PC-9 (cell line): ENCODE data around the gene TLE5. TPM values are rescaled to one million over a fixed set of nuclear protein-coding genes. Genes with fewer than 3 reads are reported as not detected.

Source experiments
- BruUV-seq: library from RNA; stranded (reverse); fragments of 400-500 nt; replicated peaks from 2 replicates; lab custom pipeline; 2021; lab: Mats Ljungman, UMichigan
- CTCF ChIA-PET: fragments of 300-600 bp; sonication (Branson Sonifier 250); formaldehyde crosslinking; loops from one replicate; lab custom pipeline; 2022; ENCODE audit warnings: antibody characterized with exemption; lab: Charles Lee
- POLR2A ChIA-PET: fragments of 300-600 bp; sonication (Branson Sonifier 250); formaldehyde crosslinking; loops from one replicate; lab custom pipeline; 2022; ENCODE audit warnings: antibody characterized with exemption; ENCODE audit not compliant: unreplicated experiment; lab: Charles Lee
- DNase-seq, 2 experiments: peaks; one replicate each; pipeline versions ENCODE4 v3.0.0 to v3.0.0-alpha.2; 2015 to 2022; ENCODE audit warnings: mixed read lengths in 1 of 2
- H2AFZ ChIP-seq: fragments of 200-600 bp; sonication (generic); 2 replicates; pipeline ENCODE4 v1.8.1; 2017; ENCODE audit warnings: antibody characterized with exemption
- H3F3A ChIP-seq: fragments of 200-600 bp; sonication (generic); 2 replicates; pipeline ENCODE4 v1.8.1; 2017; ENCODE audit warnings: antibody characterized with exemption, mild to moderate bottlenecking, low read depth; ENCODE audit not compliant: insufficient read depth
- H3K27ac ChIP-seq: fragments of 200-600 bp; sonication (generic); 2 replicates; pipeline ENCODE4 v1.6.1; 2016; ENCODE audit warnings: mixed run types
- H3K27me3 ChIP-seq: fragments of 200-600 bp; sonication (generic); 2 replicates; pipeline ENCODE4 v1.6.1; 2016; ENCODE audit warnings: low read depth, mixed run types; ENCODE audit not compliant: insufficient read depth
- H3K36me3 ChIP-seq: fragments of 200-600 bp; sonication (generic); 2 replicates; pipeline ENCODE4 v1.6.1; 2016; ENCODE audit warnings: low read depth, mixed run types
- H3K4me1 ChIP-seq: fragments of 200-600 bp; sonication (generic); replicated peaks from 2 replicates; pipeline ENCODE4 v1.6.1; 2016; ENCODE audit warnings: mixed run types; ENCODE audit not compliant: insufficient read depth
- H3K4me2 ChIP-seq: fragments of 200-600 bp; sonication (generic); 2 replicates; pipeline ENCODE4 v1.6.1; 2017; ENCODE audit warnings: mixed run types
- H3K4me3 ChIP-seq: fragments of 200-600 bp; sonication (generic); 2 replicates; pipeline ENCODE4 v1.6.1; 2016; ENCODE audit warnings: mixed run types
- H3K79me2 ChIP-seq: fragments of 200-600 bp; sonication (generic); 2 replicates; pipeline ENCODE4 v1.6.1; 2017; ENCODE audit warnings: low read depth, mixed run types
- H3K9me2 ChIP-seq: fragments of 200-600 bp; sonication (generic); 2 replicates; pipeline ENCODE4 v1.8.1; 2017; ENCODE audit warnings: mild to moderate bottlenecking; ENCODE audit not compliant: insufficient read depth
- H3K9me3 ChIP-seq: fragments of 200-600 bp; sonication (generic); 2 replicates; pipeline ENCODE4 v1.8.1; 2016; ENCODE audit warnings: low read depth; ENCODE audit not compliant: insufficient read depth
- H4K20me1 ChIP-seq: fragments of 200-600 bp; sonication (generic); 2 replicates; pipeline ENCODE4 v1.8.1; 2017; ENCODE audit not compliant: insufficient read depth
- EZH2 ChIP-seq: fragments of 200-600 bp; sonication (generic); IDR thresholded peaks from 2 replicates; pipeline ENCODE4 v1.8.0; 2017; ENCODE audit warnings: antibody characterized with exemption, low read depth
- intact Hi-C: fragments of 100-400 bp; cut with micrococcal nuclease; formaldehyde crosslinking; loops from one replicate; pipeline ENCODE4 v1.10.0; 2022; ENCODE audit not compliant: unreplicated experiment
- total RNA-seq: library from RNA; stranded (reverse); gene quantifications from 2 replicates; pipeline ENCODE4 v1.2.3, GENCODE V29; 2021
- TF ChIP-seq, protein P1 (sequence below): fragments of 200-600 bp; sonication (generic); conservative IDR thresholded peaks from 2 replicates; pipeline ENCODE4 v1.6.1; 2017; ENCODE audit warnings: mixed run types, antibody characterized with exemption, mild to moderate bottlenecking, moderate library complexity

The TLE5 gene
- total RNA-seq, 1 experiment from 2014 or later: 217 TPM

DNA sequence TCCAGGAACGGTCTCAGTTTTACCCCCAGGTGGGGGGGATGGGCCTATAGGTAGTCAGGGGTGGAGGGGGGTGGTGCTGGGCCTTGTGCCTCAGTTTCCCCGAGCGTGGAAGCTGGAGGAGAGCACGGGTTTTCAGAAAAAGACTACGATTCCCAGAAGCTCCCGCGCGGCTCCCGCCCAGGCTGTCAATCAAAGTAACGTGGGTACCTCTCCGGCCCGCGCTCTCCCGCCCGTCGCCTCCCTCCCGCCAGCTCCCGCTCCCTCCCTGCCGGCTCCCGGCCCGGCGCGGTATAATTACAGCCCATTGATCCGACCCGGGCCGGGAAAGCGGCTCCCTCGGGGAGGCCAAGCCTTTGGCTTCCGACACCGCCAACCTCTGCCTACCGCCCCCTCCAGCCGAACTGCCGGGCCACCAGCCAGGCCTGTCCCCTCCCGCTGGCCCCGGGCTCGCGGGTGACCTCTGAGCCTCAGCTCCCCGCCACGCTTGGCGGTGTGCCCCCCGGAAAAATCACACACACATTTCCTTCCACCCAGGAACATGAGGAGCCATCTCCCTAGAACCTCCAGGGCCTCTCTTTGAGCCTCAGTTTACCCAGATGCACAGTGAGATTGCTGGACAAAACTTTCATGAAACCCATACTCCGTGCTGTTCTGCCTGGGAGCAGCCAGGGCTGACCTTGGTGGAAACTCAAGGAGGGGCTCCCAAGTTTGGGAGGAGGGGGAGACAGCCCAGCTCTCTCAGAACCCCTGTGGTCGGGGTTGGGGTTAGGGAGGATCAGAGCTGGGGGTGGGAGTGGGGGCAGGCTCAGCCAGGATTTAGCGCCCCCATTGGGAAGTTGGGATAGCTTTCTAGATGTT is 25.9 kb downstream of the TLE5 start:
- Histone ChIP-seq H3K4me1 (peaks cover 8% of the 10 kb centered on the region; the same call in 1 of the 2 replicates), H4K20me1 (no peaks in the 10 kb centered on the region), H3K36me3 (no peaks in the 10 kb centered on the region), H3F3A (peaks cover 15% of the 10 kb centered on the region), H3K4me3 (peak overlapping the region; percentile 72), H3K27ac (peak overlapping the region; percentile 43), H3K9me3 (no peaks in the 10 kb centered on the region), H3K79me2 (no peaks in the 10 kb centered on the region), H2AFZ (peak overlapping the region; percentile 81), H3K9me2 (no peaks in the 10 kb centered on the region), H3K4me2 (peak overlapping the region; percentile 86), H3K27me3 (no peaks in the 10 kb centered on the region)
- no peak for TF ChIP-seq EZH2
- TF ChIP-seq, protein P1, sequence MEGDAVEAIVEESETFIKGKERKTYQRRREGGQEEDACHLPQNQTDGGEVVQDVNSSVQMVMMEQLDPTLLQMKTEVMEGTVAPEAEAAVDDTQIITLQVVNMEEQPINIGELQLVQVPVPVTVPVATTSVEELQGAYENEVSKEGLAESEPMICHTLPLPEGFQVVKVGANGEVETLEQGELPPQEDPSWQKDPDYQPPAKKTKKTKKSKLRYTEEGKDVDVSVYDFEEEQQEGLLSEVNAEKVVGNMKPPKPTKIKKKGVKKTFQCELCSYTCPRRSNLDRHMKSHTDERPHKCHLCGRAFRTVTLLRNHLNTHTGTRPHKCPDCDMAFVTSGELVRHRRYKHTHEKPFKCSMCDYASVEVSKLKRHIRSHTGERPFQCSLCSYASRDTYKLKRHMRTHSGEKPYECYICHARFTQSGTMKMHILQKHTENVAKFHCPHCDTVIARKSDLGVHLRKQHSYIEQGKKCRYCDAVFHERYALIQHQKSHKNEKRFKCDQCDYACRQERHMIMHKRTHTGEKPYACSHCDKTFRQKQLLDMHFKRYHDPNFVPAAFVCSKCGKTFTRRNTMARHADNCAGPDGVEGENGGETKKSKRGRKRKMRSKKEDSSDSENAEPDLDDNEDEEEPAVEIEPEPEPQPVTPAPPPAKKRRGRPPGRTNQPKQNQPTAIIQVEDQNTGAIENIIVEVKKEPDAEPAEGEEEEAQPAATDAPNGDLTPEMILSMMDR: no peak; the same call in 1 of the 2 replicates
- ChIA-PET CTCF (interaction anchor here (0.5 to 0.7 kb wide), 6 partner anchors 20 to 743 kb away, joined by 3 to 9 read pairs (median 6); no protein-coding TSS in a partner anchor), POLR2A (interaction anchor here (0.5 to 1.2 kb wide), 6 partner anchors 15 to 106 kb away, joined by 3 to 4 read pairs (median 4); partner anchors contain the start of genes TLE6 and ZNF77)
- intact Hi-C loops: loop anchor here (5.0 kb wide), 2 partner anchors 59 to 84 kb away; partner anchors contain the start of gene TLE6
- peak; percentile 73 to 89 for DNase-seq
- TSS peak; percentile 73 for BruUV-seq

DNA sequence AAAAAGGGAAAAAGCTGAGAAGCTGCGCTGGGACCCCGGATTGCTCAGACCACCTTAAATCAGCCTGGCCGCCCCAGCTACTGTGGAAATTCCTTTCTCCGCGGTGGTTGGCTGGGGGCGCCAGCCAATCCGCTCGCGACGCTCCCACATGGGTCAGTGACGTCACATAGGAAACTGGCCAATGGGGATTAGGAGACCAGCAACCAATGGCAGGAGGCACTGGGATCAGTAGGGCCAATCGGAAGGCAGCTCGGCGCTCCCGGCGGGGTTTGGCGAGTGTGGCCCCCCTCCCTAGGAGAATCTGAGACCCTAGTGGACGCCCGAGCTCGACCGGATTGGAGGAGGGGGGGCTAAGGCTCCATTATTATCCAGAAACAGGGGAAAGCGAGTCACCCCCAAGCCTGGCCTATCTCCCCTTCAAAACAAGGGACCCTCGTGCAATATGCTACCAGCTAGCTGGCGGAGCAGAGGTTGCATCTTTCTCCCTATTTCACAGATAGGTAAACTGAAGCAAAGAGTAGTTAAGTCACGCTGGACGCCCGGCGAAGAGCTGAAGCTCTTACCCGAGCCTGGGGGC is 26.7 kb downstream of the TLE5 start:
- intact Hi-C loops: loop anchor here (5.0 kb wide), 2 partner anchors 58 to 83 kb away; partner anchors contain the start of gene TLE6
- peak overlapping the region; percentile 81 for H2AFZ ChIP-seq

More for the DNA sequence above, 26.7 kb downstream of the TLE5 start:
- Histone ChIP-seq H3K4me2 (peak overlapping the region; percentile 86), H3K36me3 (no peaks in the 10 kb centered on the region), H3F3A (peaks cover 15% of the 10 kb centered on the region), H3K9me3 (no peaks in the 10 kb centered on the region), H3K27ac (peak overlapping the region; percentile 52; the same call in 1 of the 2 replicates), H3K9me2 (no peaks in the 10 kb centered on the region), H3K4me3 (peak overlapping the region; percentile 72), H3K27me3 (no peaks in the 10 kb centered on the region), H3K4me1 (peaks cover 8% of the 10 kb centered on the region; the same call in 1 of the 2 replicates), H3K79me2 (no peaks in the 10 kb centered on the region), H4K20me1 (no peaks in the 10 kb centered on the region)
- no TSS peak for BruUV-seq
- TF ChIP-seq, protein P1: no peak
- no peak for TF ChIP-seq EZH2
- CTCF ChIA-PET: interaction anchor here (0.5 to 0.7 kb wide), 5 partner anchors 19 to 742 kb away, joined by 3 to 7 read pairs (median 5); partner anchors contain the start of gene TIMM13
- POLR2A ChIA-PET: interaction anchor here (0.5 to 1.2 kb wide), 7 partner anchors 16 to 339 kb away, joined by 3 to 12 read pairs (median 4); partner anchors contain the start of genes TLE6 and ZNF77
- peak; percentile 89 to 95 for DNase-seq
